Stimulated activated CD8-positive, alpha-beta memory T cell treated with anti-CD3 and anti-CD28 coated beads, Interleukin-12 subunit alpha, Interleukin-12 subunit beta, amount 100 ng/mL, for 1 hour (primary cell): ENCODE measurements around the gene MGAT4C.
"Not testable (repeated sequence)": the region's sequence is repeated elsewhere in the genome, so short reads cannot be mapped to it uniquely, and the experiment has no call there.

ENCODE experiments used
- DNase-seq: peaks from one replicate; pipeline ENCODE4 v3.0.0-alpha.2; 2020; ENCODE audit warnings: low read depth

The MGAT4C gene

DNA sequence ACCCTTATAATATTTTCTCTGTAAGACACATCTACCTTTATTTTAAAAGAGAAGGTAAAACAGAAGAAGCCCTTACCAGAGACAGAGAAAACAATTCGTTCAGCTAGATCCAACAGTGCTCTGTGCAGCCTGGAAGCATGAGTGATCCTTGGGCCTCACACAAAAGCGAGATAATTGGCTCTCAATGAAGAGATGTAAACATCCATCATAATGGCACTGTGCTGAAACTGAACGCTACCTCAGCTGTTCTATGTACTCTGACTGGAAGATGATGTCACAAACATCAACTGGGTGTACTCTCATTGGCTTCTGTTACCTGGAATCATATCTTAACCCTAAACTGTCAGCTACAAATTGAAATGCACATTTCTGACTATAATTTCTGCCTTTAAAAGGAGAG lies at the start of gene MGAT4C:
Gene MGAT4C (minus strand): TSS at position 229 of the 400 bp plus-strand sequence.
- no peak for DNase-seq

DNA sequence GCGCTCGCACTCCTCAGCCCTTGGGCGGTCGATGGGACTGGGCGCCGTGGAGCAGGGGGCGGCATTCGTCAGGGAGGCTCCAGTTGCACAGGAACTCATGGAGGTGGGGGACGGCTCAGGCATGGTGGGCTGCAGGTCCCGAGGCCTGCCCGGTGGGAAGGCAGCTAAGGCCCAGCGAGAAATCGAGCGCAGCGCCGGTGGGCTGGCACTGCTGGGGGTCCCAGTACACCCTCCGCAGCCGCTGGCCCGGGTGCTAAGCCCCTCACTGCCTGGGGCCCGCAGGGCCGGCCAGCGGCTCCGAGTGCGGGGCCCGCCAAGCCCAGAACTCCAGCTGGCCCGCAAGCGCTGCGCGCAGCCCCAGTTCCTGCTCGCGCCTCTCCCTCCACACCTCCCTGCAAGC lies 40.2 kb upstream of the MGAT4C start:
- not testable (repeated sequence) for DNase-seq

DNA sequence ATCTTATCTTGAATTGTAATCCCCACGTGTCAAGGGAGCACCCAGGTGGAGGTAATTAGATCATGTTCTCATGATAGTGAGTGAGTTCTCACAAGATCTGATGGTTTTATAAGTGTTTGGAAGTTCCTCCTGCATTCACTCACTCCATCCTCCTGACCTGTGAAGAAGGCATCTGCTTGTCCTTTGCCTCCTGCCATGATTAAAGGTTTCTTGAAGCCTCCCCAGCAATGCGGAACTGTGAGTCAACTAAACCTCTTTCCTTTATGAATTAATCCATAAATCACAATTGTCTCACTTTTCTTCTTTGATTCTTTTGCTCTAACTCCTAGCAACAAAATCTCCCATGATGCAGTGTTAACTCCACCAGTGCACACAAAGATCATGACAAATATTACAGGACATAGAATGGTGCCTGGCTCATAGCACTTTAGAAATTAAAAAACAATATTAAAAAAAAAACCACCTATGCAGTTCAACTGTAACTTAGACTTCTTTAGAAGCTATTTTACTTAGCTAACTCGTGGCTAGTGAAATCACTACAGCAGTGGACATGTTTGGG lies 37.6 kb upstream of the MGAT4C start:
- no peak for DNase-seq

DNA sequence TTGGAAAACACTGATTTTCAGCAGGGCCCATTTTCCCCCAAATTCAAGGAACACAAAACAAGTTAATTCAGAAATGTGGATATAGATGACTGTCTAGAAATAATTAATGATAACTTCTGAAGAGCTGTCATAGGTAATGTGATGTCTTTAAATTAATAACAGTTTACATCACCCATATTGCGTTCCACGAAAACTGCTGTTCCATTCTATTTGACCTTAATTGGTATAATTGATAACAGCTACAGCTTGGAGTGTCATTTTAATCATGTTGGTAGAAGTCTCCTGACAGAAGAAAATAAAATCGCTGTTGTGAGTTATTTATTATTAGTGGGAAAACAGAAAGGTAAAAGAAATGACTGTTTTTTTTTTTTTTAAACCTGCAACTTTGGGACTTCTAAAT lies 36.3 kb upstream of the MGAT4C start:
- no peak for DNase-seq

DNA sequence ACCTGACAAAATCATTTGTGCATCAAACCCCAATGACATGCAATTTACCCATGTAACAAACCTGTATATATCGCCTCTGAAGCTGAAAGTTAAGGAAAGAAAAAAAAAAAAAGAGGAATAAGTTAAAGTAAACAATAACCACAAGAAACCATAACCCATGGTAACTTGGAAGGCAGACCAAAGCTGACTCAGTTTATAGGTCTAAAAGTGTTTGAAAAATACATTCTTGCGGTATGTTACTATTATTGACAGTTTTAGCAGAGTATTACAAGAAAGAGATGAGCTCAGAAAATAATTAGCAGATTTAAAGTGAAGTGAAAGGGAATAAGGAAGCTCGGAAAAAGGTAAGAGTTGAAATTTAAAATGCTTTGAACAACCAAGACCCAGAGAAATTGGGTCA lies 34.4 kb upstream of the MGAT4C start:
- no peak for DNase-seq

DNA sequence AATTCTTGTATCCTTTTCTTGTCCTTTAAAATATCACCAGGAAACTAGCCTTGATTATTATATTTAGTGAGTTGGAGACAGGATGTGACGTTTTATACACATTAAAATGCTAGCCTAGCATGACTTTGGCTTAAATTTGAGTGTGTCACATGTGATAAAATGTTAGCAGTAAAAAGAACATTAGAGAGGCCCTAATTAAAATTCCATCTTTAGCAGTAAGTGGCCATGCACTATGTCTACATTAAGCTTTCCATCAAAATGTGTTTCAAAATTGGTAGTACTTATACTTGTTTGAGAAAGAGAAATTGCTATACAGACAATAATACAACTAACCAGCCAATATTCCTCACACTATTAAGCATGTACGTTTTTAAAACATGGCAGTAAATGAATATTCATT lies 29.9 kb upstream of the MGAT4C start:
- DNase-seq: no peak

DNA sequence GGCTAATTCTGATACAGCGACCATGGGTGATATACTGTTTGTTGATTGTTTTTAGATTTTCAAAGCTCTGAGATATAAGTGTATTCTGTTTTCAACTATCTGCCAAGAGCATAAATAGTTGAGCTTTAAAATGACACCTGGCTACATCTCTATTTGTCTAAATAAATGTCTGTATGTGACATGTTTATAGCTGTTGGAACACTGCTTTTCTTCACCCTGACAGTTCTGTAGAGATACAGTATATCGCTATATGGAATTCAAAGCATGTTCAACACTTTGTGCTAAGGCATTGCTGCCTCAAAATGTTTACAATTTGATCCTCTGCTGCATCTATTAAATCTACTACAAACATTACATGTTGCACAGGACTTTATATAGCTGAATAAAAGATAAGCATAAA lies 27.4 kb upstream of the MGAT4C start:
- DNase-seq: no peak

DNA sequence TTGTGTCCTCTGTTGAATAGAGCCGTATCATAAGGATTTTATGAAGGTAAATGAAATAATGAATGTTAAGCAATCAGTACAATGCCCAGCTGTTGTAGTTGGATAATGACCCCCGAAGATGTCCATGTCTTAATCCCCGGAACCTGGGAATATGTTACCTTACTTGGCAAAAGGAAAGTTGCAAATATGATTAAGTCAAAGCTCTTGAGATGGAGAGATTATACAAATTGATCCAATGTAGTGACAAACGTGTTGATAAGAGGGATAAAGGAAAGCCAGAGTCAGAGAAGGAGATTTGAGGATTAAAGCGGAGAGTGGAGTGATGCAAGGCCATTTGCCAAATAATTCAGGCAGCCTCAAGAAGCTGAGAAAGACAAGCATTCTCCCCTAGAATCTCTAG lies 19.2 kb upstream of the MGAT4C start:
- DNase-seq: no peak

DNA sequence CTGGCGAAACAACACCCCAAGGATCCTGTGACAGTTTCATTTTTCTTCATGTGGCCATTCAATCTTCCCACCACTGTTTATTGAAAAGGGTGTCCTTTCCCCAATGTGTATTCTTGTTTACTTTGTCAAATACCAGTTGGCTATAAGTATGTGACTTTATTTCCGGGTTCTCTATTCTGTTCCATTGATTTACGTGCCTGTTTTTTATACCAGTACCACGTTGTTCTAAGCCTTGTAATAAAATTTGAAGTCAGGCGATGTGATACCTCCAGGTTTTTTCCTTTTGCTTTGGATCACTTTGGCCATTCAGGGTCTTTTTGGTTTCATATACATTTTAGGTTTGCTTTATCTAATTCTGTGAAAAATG lies 9.1 kb upstream of the MGAT4C start:
- DNase-seq: no peak

DNA sequence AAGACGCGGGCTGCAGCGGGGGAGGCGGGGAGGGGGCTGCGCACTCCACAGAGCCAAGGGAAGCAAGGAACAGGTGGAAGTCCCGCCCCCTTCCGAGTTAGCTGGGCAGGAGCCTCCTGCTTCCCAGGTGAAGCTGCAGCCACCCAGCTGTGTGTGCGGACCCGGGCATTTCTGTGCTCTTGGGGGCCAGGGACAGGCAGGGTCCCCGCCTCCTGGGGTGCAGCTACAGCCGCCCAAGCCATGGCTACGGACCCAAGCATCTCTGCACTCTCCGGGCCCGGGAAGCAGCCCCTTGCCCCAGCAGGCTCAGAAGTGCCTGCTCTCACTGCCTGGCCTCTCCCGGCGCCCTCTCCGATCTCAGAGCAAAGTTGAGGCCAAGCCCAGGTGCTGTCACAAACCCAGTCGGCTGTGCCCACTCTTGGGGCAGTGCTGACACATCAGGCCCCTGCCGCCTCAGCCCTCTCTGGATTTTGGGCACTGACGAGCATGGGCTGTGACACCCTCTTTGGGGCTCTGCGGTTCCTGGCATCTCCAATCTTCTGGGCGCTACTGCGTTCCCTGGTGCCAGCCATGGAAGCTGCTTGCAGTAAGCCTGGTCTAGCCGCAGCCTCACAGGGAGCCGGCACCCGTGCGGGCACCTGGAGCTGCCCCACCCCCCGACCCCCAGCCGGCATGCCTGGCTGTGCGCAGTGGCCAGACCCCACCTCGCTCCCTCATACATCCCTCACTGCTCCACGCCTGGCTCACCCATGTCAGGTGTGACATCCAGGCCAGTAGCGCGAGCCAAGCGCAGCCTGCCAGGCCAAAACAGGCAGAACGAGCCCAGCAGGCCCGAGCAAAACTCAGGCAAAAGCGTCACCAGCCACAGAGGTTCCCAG lies 8.5 kb upstream of the MGAT4C start:
- no peak for DNase-seq

DNA sequence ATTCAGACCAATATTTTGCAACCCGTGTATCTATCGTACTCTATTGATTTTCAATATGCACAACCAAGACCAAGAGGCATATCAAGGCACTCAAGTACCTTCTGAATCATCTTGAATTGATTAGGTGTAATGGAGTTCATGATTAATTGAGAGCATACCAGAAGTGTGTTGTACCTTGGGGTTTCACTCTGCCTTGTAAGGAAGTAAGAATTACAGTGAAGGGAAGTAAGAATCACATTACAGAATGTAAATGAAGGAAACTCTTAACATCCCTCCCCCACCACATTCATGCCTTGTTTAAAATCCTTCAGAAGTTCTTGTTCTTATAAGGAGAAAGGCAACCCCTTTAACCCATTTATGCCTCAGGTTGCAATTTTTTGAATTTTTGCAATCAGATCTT lies 5.4 kb upstream of the MGAT4C start:
- DNase-seq: no peak

DNA sequence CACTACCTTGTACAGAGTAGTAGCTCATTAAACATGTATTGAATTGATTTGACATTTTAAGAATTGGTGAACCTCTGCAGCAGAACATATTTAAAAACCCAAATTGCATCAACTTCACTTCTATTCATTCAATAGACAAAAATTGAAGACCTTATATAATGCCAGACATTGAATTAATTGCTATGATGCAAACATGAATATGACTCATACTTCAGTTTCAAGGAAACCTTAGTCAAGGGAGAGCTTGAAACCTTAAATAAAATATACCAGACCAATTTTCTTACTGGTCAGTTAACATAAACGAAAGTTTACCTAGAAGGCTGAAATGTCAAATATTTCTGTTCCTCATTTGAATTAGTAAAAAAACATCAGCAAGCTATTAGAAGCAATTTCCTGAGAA lies 5.0 kb upstream of the MGAT4C start:
- DNase-seq: no peak

DNA sequence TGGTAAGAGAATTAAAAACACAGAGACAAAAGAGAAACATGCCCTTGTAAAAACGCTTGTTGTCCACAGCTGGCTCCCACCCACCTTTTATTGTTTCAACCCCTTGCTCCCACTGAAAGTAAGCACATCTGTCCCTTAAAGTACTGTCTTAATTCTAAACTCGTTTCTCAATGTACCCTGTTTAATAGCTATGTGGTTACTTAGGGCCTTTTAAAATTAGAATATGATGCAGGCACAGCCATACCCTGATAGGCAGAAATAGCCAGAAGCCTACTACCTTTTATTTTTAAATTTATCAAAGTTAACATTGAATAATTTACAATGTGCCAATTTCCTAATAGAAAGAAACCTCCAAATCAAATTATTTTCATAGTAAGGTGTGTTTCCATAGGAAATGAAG lies 4.0 kb upstream of the MGAT4C start:
- DNase-seq: no peak

DNA sequence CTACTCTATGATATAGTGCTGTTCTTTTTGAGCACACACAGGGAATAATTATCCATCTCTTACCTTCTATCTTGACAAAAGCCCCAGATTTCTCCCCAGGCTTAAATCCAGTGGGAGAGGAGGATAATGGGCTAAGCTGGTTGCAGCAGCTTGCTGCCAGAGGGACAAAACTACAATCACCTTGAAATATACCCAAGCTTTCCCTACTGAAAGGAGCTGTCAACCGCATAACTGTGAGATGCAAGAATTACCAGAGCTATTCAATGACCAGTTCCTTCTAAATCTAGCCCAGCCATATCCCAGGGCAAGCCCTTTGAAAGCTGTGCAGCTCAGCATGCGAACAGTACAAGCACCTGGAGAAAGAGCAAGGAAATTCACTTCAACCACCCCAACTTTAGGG lies 943 bp upstream of the MGAT4C start:
- DNase-seq: no peak

DNA sequence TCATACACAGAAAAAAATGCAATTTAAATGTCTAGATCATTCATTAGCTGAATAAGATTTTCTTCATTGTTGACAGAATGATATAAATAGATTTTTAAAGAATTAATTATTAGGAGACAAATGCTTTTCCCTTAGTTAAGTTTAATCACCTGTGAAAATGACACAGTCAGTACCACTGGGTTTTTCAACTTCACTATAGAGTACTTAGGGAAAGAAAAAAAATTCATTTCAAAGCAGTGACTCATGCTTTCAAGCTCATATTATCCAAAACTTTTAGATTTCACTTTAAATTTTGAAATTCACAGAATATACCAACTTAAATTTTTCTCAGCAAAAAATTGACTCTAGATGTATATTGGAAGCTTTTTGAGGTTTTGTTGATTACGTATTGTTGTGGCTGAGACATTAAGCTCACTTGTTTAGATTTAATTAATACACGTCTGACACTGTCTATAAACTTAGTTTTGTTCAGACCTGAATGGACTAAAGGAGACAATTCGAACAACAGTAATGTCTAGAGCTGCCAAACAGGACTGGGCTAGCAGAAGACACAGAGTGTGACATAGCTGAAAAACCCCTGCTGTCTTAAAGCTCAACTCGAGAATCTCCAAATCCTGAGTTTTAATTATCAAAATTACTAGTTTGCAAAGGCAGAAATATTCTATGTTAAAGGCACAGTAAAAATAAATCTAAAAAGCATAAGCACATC lies 1.6 kb downstream of the MGAT4C start:
- DNase-seq: no peak

DNA sequence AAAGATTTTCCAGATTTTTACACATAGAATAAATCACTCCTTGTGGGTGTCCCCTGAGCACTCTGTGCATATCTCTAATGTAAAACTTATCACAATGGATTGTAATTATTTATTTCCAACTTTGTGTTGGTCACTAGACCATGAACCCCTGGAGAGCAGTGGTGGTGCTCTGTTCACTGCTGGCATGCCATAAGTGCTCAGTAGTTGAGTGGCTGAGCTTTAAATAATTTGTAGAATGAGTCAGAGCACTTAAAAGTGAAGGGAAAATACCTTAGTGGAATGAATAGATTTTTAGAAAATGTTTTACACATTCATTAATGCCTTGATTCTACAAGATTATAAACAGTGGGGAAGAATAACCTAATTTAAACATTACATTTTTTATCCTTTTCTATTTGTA lies 6.3 kb downstream of the MGAT4C start:
- DNase-seq: no peak

DNA sequence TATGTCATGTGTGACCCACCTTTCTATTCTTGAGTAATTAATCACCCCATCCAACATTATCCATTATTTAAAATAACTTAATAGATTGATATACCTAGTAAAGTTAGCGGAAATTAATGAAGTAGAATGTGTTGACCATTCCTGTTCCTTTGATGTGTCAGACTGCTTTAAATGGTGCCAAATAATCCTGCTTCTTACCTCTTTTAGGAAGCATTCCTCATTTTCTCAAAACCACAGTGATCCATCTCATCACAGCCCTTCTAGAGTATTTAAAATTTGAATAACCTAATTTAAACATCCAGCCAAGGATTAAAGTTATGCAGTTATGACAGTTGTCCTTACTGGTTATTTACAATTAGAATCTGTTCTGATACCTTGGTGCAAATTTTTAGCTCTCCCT lies 6.9 kb downstream of the MGAT4C start:
- DNase-seq: no peak

DNA sequence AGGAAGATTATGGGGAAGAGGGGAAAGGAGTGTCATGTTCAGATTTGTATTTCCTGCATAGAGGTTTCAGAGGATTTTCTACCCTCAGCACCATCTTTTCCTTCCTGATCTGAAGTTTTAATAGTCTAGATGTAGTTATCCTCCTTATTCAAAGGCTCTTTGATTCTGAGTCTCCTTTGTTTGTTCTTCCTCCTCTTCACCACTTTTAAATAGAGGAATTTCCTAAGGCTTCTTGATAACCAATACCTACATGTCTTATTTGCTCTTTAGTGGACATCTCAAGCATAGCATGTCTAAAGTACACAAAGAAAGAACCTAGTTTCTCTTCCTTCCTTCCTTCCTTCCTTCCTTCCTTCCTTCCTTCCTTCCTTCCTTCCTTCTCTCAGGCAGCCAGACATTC lies 8.3 kb downstream of the MGAT4C start:
- no peak for DNase-seq

DNA sequence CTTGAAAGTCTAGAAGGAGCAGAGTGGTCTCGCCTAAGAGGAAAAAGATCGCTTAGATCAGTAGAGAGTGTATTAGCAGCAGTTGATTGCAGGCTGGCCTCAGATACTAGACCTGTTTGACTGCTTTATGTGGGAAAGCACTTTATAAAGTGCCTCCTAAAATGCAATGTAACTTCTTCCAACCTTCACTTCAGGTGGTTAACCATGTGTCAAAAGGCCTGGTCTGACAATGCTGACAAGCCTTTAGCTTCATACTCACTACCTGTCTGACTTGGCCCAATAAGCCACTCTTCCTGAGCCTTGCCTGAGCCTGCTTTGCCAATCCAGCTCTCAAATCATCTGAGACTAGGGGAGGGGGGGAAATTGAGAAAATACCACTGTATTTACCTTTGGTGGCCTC lies 14.6 kb downstream of the MGAT4C start:
- no peak for DNase-seq

DNA sequence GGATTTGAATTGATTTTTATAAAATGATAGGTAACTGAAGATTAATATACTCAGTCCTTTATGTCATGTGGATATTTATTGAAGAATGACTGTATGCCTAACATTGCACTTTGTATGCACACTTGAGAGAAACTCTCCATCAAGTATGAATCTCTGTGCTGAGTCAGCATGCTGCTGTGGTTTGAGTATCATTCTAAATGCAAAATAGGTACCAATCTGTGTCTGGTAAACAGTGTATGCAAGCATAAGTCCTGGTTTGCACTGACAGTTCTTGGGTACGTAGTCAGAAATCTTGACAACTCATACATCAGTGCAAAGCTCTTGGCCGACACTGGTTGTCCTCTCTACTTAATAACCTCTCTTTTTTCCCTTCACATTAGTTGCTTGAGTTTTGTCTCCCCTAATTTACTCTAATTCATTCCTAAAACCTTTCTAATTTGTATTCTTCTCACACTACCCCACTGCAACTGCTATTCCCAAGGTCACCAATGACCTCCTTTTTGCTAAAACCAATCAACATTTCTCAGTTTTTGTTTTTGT lies 21.8 kb downstream of the MGAT4C start:
- DNase-seq: no peak

DNA sequence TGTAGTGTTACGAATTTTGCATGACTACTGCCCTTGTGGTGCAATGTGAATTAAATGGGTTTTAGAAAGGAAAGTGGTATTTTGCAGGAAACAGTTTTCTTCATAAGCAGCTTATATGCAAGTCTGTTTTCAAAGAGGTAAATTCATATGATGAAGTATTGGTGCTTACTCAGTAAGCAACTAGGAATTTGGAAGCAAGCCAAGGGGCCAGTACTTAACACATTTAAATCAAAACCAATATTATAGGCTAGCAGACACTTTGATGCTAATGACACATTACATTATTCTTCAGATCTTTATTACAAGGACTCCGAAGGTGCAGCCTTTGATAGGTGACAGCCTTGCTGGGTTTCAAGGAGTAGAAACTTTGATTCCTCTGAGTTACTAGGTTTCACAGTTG lies 23.1 kb downstream of the MGAT4C start:
- DNase-seq: no peak

DNA sequence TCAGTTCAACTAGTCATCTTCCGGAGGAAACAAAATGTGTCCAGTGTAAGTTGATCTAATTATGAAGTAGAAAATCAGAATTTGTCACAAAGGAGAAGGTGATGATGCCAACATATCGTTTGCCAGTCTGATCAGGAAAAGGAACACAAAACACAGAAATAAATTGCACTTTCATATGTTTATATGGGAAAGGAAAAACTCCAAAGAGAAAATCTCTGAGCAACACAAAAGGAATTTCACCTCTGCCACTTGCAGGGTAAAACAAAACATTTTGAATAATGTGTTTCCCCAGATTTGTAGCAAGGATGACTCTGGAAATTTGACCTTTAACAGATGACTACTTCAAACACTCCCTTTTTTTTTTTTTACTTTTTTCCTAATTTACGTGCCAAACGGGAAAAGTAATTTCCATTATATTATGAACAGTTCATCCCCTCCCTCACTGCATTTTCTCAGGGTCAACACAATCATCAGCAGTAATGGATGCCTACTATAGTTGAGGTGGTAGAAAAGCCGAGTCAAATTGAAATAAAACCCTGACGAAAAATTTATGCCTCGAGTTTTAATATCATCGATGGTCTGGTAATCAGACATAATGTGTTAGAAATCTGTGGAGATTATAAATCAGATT lies 25.6 kb downstream of the MGAT4C start:
- DNase-seq: no peak

DNA sequence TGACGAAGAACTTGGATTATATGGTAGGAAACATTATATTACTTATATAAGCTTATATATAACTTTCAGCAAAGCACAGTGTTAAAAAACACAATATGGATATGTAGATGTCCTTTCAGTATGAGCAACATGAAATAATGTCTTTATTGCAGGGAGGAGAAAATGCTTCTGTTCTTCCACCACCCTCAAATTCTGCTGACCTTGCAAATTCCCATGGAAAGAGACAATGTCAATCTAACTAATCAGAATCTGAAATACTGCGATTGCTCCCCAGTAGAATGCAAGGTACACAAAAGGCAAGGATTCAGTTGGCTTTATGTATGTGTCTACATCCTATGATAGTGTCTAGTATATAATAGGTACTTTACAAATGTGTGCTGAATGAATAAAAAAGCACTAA lies 26.4 kb downstream of the MGAT4C start:
- no peak for DNase-seq
